Astrocyte of the cerebellum (primary cell): ENCODE results near the gene CPT2.

Source experiments
- DNase-seq: peaks from one replicate; pipeline ENCODE4 v3.0.0-alpha.2; 2011; ENCODE audit warnings: low read depth
- H3K4me3 ChIP-seq: 2 replicates; pipeline ENCODE4 v1.5.1; 2011; ENCODE audit warnings: mild to moderate bottlenecking, low read depth, low read length, moderate library complexity
- in situ Hi-C: cut with HindIII; loops from 2 replicates; pipeline ENCODE4 v1.10.0; 2017; ENCODE audit warnings: low sequenced_read_pairs
- TF ChIP-seq, protein P1 (sequence below): IDR thresholded peaks from 2 replicates; pipeline ENCODE4 v1.5.1; 2012; ENCODE audit warnings: low read length, low read depth, moderate library complexity, mild to moderate bottlenecking; ENCODE audit errors: missing control alignments

The CPT2 gene

GRCh38 chr1:53155945-53156344 is 40.7 kb upstream of the CPT2 start:
- in situ Hi-C loops, result no loop called here
- no peak overlapping the region for H3K4me3 ChIP-seq

DNA sequence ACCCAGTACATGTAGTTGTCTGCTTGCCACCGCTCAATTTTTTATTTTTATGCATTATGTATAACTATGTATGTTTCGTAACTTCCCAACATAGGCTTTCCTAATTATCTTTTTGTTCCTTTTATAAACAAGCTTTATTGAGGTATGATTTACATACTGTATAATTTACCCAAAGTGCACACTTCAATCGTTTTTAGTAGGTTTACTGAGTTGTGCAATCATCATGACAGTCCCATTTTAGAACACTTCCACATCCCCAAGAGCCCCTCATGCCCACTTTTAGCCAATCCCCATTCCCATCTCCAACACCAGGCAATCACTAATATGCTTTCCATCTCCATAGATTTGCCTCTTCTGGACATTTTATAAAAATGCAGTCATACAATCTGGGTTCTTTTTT is 39.8 kb upstream of the CPT2 start:
- in situ Hi-C loops, result no loop called here
- TF ChIP-seq, protein P1, sequence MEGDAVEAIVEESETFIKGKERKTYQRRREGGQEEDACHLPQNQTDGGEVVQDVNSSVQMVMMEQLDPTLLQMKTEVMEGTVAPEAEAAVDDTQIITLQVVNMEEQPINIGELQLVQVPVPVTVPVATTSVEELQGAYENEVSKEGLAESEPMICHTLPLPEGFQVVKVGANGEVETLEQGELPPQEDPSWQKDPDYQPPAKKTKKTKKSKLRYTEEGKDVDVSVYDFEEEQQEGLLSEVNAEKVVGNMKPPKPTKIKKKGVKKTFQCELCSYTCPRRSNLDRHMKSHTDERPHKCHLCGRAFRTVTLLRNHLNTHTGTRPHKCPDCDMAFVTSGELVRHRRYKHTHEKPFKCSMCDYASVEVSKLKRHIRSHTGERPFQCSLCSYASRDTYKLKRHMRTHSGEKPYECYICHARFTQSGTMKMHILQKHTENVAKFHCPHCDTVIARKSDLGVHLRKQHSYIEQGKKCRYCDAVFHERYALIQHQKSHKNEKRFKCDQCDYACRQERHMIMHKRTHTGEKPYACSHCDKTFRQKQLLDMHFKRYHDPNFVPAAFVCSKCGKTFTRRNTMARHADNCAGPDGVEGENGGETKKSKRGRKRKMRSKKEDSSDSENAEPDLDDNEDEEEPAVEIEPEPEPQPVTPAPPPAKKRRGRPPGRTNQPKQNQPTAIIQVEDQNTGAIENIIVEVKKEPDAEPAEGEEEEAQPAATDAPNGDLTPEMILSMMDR, result no peak

More at GRCh38 chr1:53155945-53156344, 40.7 kb upstream of the CPT2 start:
- DNase-seq, result no peak
- TF ChIP-seq, protein P1, result no peak

GRCh38 chr1:53158900-53159299 is 37.7 kb upstream of the CPT2 start:
- no peak overlapping the region for H3K4me3 ChIP-seq
- no peak for DNase-seq
- in situ Hi-C loops, result no loop called here
- TF ChIP-seq, protein P1, result no peak

More for the DNA sequence above, 39.8 kb upstream of the CPT2 start:
- no peak overlapping the region for H3K4me3 ChIP-seq
- no peak for DNase-seq

DNA sequence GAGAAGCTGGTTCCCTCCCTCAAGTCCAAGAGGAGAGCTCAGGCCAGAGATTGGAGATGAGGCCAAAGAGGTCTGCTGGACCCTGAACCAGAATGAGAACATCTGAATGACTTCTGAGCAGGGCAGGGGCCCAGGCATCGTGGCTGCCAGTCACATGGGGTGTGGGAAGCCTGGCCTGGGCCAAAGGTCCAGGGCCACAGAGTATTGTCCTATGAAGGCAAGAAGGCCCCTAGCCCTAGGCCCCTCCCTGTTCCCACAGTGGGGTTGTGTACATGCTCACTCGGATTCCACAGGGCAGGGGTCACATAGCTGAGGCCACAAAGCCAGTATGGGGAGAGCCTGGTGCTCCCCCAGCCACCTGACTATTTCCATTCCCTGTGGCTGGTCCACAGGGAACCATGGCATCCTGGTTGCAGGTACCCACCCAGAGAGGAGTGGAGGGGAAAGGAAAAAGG is 35.7 kb upstream of the CPT2 start:
- no peak for DNase-seq
- no peak overlapping the region for H3K4me3 ChIP-seq
- in situ Hi-C loops, result no loop called here
- TF ChIP-seq, protein P1, result no peak

DNA sequence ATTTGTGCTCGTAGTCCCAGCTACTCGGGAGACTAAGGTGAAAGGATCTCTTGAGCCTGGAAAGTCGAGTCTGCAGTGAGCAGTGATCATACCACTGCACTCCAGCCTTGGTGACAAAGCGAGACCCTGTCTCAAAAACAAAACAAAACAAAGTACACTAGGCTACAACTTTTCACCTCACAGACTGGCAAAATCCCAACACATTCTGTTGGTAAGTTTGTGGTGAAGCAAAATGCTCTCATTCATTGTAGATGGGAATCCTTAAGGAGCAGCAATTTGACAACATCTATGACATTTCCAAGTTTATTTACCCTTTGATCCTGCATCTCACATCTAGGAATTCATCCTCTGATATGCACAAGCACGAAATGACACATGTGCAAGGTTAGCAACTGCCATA is 34.0 kb upstream of the CPT2 start:
- H3K4me3 ChIP-seq, result no peak overlapping the region
- DNase-seq, result no peak
- in situ Hi-C loops, result no loop called here
- TF ChIP-seq, protein P1, result no peak

- TF ChIP-seq, protein P1, result no peak
- no peak for DNase-seq
- H3K4me3 ChIP-seq, result no peak overlapping the region
- in situ Hi-C loops, result no loop called here
Measured at GRCh38 chr1:53163291-53163768, 33.3 kb upstream of the CPT2 start.
